RKO (cell line): ENCODE data around the gene HTR1E.
"Not testable (repeated sequence)": the region's sequence is repeated elsewhere in the genome, so short reads cannot be mapped to it uniquely, and the experiment has no call there.

Experiments
- DNase-seq: peaks from one replicate; pipeline ENCODE4 v3.0.0-alpha.2; 2016; ENCODE audit warnings: low spot score

HTR1E gene

GRCh38 chr6:86937219-86938079, at the start of gene HTR1E:
Gene HTR1E, plus strand, starts transcription at chr6:86937528. Its CDS starts 77,807 bp downstream, at chr6:87015335.
- no peak for DNase-seq

GRCh38 chr6:86888301-86888700, 49.0 kb upstream of the HTR1E start:
- DNase-seq = no peak

GRCh38 chr6:86897265-86897664, 40.1 kb upstream of the HTR1E start:
- DNase-seq = not testable (repeated sequence)

- DNase-seq = no peak
Measured at GRCh38 chr6:86913795-86914194, 23.5 kb upstream of the HTR1E start.

GRCh38 chr6:86916393-86916792, 20.9 kb upstream of the HTR1E start:
- DNase-seq = no peak

GRCh38 chr6:86927138-86927537, 10.2 kb upstream of the HTR1E start:
- not testable (repeated sequence) for DNase-seq

- not testable (repeated sequence) for DNase-seq
Measured at GRCh38 chr6:86927859-86928258, 9.5 kb upstream of the HTR1E start.

- DNase-seq = no peak
Measured at GRCh38 chr6:86934365-86934764, 3.0 kb upstream of the HTR1E start.

- DNase-seq = no peak
Measured at GRCh38 chr6:86936834-86937218, 502 bp upstream of the HTR1E start.

- DNase-seq = no peak
Measured at GRCh38 chr6:86938814-86939213, 1.5 kb downstream of the HTR1E start.

- DNase-seq = no peak
Measured at GRCh38 chr6:86941461-86941860, 4.1 kb downstream of the HTR1E start.

GRCh38 chr6:86942769-86943516, 5.6 kb downstream of the HTR1E start:
- no peak for DNase-seq

GRCh38 chr6:86943819-86944407, 6.6 kb downstream of the HTR1E start:
- DNase-seq = no peak

- no peak for DNase-seq
Measured at GRCh38 chr6:86949771-86950170, 12.4 kb downstream of the HTR1E start.

- no peak for DNase-seq
Measured at GRCh38 chr6:86952991-86953390, 15.7 kb downstream of the HTR1E start.

- DNase-seq = no peak
Measured at GRCh38 chr6:86959656-86960055, 22.3 kb downstream of the HTR1E start.

- DNase-seq = peak; percentile 70
Measured at GRCh38 chr6:86961455-86962200, 24.3 kb downstream of the HTR1E start.

GRCh38 chr6:86963352-86963751, 26.0 kb downstream of the HTR1E start:
- peak; percentile 64 for DNase-seq

- no peak for DNase-seq
Measured at GRCh38 chr6:86964029-86964579, 26.8 kb downstream of the HTR1E start.

- no peak for DNase-seq
Measured at GRCh38 chr6:86966271-86966670, 28.9 kb downstream of the HTR1E start.

- DNase-seq = peak; percentile 49
Measured at GRCh38 chr6:86969573-86969972, 32.2 kb downstream of the HTR1E start.

GRCh38 chr6:86973088-86973487, 35.8 kb downstream of the HTR1E start:
- no peak for DNase-seq
